Measurements from ENCODE around the gene ROBO3.

ROBO3 gene

GRCh38 chr11:124892146-124892545, 26.9 kb downstream of the ROBO3 start:
- no peak for DNase-seq

DNA sequence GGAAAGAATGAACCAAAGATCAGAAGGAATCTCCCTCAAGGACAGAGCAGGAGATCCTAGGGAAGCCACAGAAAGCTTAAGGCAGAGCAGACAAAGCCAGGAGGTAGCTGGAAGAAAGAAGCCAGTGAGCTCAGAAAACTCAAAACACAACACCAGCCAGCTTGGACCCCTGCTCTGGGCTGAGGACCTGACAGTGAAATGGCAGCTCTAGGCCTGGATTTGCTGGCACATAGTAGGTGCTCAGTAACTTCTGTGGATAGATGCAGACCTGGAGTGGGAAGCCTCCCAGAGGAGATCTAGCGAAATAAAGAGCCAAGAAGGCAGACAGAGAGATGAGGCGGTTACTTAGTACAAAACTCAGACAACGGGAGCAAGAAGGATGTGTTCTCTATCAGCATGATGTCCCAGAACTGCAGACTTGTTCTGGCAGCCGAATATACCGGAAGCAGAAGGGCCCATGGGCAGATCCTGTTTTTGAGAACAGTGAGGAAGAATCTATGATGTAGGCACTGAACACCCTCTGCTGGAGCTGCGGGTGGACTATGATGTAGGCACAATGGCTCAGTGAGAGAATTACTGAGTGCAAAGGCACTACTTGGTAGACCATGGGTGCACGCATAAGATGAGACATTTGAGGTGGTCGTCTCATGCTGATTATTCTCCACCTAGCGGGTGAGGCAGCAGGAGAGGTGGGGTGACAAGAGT, 27.7 kb downstream of the ROBO3 start:
- DNase-seq: no peak

DNA sequence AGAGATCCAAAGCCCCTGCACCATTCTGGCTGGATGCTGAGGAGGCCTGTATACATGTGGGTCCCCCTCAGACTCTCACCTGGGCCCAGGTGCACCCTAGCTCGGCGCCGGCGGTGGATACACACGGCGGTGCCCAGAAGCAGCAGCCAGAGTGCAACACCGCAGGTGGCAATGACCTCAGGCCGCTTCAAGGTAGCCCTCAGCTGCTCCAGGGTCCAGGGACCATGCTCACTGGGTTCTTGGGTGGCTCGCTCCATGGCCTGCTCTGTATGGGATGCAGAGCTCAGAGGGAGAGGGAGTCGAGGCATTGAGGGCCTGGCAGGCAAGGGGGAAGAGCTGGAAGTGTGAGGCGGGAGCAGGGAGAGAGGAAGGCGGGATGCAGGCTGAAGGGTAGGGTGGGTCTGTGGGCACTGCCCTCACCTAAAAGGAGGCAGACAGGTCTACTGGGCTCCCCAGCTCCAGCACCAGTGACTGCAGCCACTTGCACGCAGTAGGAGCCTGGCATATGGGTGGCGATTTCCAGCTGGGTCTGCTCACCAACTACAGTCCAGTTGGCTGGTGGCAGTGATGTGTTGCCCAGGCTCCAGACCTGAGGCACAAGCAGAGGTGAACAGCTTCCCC, 28.7 kb downstream of the ROBO3 start:
- no peak for DNase-seq

DNA sequence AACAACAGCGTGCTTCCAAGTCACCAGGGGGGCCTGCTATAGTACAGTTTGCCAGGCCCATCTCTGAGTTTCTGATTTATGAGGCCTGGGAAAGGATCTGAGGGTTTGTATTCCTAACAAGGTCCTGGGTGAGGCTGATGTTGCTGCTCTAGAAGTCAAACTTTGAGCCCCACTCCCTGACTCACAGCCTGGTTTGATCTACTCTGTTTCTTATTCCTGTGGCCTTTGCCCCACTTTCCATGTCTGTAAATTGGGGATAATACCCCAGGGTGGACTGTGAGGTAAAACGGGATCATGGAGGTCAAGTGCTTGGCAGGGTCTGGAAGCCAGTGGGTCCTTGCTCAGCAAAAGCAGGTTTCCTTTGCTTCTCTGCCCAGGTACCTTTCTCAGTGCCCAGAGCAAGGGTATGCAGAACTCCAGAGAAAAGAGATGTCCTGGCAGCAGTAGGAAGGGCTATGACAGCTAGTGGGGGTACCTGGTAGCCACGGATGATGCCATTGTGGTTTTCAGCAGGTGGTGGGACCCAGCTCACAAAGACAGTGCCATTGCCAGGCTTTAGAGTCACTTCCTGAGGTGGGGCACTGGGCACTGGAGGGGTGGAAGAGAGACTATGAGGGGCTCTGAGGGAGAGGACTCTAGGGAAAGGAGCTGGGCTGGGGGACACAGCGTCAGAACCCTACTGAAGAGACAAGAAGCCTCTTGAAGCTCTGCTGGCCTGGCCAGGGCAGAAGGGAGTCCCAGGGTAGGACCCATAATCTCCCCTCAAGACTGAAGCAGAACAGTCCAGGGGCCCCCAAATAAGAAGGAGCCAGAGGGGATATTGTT, 29.6 kb downstream of the ROBO3 start:
- DNase-seq: no peak

DNA sequence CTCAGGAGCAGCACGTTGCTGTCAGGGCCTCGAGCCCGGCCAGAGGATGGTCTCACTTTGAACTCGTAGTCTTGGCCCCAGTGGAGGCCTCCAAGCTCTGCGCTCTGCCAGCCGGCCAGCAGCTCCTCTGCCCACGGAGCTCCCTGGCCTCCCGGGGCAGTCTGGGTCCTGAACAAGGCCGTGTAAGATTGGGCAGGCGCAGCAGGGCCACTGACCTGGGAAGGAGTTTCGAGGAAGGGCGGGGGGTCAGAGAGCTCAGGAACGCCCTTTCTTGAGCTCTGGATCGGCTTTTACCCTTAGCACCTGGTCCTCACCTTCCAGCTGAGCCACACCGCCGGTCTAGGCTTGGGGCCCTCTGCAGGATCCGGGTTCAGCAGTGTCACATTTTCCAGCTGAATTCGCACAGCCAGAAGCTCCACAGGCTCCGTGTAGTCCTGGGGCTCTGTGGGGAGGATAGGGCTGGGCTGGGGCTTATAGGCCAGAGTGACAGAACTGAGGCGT, 30.3 kb downstream of the ROBO3 start:
- no peak for DNase-seq

DNA sequence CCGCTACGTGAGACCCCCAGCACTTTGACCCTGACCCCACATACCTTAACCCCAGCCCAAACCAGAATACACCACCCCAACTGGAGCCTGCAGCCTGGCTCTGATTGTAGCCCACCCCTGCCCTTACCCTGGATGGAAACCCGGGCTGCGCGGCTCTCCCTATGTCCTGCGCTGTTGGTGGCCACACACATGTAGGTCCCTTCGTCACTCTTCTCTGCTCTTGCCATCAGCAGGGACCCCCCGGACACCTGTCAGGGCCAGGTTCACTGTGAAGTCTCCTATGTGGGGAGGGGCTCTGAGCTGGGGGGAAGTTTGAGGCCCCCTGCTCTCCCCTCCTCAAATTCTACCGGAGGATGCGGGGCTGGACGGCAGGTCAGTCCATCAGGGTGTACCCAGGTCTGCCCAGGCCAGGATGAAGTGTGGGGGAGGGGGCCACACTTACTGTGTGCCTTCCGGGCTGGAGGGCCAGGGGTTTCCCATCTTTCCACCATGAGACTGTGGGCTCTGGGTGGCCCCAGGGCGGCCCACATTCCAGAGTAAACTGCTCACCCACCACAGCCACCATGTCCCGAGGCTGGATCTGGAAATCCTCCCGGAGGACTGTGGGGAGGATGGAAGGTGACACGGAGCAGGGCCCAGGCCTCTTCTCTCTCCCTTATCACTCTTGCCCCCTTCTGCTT, 31.0 kb downstream of the ROBO3 start:
- no peak for DNase-seq

- DNase-seq: no peak
Observed at GRCh38 chr11:124896821-124897391, 31.7 kb downstream of the ROBO3 start.

GRCh38 chr11:124897674-124898262, 32.5 kb downstream of the ROBO3 start, which contains the start of gene ROBO4:
ROBO4 (minus strand) TSS chr11:124897865; CDS start chr11:124897795, 70 bp downstream.
- no peak for DNase-seq

DNA sequence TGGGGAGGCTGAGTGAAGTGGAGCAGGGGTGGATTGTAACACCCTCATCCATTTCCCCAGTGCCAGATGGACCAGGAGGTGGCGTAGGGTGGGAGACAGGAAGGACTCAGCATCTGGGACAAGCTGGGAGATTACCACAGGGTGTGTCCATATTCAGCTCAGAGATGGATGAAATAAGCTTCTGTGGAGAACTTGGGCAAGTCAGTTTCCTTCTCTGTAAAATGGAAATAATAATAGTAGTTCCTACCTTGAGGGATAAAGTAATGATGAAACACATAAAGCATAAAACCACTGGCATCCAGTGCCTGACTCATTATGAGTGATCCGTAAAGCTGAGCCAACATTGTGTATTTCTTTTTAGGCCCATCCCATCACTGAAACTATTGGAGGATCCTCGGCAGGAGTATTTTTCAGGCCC, 33.0 kb downstream of the ROBO3 start:
- no peak for DNase-seq

DNA sequence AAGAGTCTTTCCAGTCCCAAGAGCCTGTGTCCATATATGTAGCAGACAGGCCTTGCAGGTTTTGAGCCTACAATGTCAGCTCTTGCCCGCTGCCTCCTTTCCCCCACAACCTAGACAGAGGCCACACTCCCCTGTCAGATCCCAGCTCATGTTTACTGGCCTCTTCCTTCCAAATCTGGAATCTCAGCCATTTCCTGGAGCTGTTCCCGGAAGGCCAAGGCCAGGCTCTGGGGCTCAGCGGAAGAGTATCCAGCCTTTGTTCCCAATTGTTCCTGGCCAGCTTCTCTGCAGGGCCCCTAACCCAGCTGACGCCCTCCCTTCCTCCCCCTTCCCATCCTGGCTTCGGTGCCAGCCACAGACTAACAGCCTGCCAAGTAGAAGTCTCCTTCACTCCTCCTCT, 33.5 kb downstream of the ROBO3 start:
- DNase-seq: no peak

GRCh38 chr11:124899383-124900145, 34.3 kb downstream of the ROBO3 start:
- no peak for DNase-seq

DNA sequence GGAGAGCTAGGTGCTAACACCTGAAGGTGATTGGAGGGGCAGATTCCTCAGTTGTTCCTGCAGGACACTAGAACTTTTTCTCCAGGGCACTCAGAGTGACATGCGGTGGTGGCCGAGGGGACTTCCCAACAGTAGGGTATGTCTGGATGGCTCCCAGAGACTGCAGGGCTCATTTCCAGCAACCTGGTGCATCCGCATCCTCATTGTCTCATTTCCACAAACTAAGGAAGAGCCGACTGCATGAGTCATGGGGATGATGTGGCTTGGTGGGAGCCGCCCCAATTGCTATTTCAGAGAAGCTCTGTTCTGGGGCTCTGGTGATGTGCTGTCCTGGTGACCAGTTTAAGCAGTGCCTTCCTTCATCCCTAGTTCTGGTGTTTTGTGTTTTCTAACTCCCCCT, 35.2 kb downstream of the ROBO3 start:
- no peak for DNase-seq

DNA sequence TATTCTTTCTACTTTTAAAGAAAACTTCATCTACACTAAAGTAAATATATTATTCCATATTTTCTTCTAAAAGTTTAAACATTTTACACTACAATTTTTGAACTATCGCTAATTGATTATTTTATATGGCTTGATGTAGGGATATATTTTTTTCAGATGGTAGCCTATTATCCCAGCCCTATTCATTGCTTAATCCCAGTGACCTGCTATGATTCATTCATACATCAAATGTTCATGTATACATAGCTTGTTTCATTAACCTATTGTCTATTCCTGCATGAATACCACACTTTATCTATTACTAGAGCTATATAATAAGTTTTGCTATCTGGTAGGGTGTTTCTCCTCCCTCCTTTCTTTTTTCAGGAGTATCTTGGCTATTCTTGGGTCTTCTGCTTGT, 37.4 kb downstream of the ROBO3 start:
- DNase-seq: no peak

- DNase-seq: no peak
Observed at GRCh38 chr11:124915541-124916369, 50.5 kb downstream of the ROBO3 start.

DNA sequence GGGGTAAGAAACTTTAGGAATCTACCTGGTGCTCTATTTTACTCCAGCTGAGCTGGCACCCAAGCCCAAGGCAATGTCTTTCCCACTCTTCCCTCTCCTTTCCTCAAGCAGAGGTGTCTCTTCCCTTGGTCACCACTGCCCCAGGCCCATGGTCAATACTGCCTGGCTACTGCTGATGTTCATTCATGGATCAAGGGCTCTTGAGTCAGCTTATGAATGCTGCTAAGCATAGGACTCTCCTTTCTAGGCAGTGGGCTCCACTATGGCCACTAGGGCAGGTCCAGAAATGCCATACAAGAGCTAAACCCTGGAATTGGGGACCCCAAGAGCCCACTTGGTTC, 51.1 kb downstream of the ROBO3 start:
- DNase-seq: no peak

DNA sequence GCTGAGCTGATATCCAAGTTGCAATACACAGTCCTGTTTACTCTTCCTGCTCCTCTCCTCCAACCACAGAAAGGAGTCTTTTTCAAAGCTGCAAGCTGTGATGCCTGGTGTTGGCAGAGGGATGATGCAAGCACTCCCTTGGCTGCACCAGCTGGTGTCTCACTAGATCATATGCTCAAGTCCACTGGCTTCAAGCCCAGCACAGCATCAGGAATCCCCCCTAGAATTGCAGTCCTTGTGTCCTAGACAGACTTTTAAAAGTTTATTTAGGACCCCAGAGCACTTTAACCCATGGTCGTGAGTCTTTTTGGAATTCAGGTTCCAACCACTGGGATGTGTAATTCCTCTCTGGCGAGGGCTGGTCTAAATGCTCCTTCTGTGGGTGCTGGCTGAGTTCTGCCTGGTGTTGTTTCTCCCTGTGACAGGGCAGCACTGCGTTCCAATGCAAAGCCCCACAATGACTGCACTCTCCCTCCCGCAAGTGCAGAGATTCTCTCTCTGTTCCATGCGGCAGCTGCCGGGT, 51.9 kb downstream of the ROBO3 start:
- DNase-seq: no peak

GRCh38 chr11:124918950-124919349, 53.7 kb downstream of the ROBO3 start, which contains the start of gene HEPN1:
HEPN1 (plus strand) TSS chr11:124919250.
- no peak for DNase-seq

DNA sequence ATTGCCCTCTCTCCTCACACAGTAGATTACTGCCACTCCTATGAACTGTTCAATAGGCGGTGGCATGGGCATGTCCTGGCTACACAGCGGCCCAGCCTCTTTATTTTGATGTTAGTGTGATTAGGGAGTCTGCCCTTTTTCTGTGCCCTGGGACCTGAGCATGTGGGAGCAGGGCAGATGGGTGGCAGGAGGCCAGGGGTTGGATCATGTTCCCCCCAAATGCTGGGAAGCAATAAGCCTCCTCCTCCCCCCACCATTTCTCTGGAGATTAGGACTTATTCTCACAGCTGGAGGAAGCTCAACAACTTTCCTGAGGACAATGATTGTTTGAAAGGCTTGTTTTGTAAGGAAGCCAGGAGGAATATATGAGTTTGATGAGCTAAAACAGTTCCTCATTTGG, 54.7 kb downstream of the ROBO3 start:
- DNase-seq: no peak

DNA sequence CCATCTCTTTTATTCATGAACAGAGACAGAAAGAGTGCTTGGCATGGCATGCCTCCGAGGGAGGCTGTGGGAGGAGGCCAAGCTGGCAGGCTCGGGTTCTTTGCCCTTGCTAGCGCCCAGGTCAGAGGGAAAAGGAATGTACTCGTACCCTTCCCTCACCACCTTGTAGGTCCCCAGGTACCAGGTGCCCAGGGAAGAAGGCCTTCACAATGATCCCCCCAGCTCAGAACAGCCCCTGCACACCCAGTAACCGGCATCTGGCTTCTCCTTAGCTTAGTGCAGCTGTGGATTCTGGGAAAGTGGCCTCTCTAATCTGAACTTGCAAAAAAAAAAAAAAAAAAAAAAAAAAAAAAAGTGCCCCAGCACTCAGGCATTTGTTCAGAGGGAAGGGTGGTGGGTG, 55.1 kb downstream of the ROBO3 start:
- DNase-seq: no peak

DNA sequence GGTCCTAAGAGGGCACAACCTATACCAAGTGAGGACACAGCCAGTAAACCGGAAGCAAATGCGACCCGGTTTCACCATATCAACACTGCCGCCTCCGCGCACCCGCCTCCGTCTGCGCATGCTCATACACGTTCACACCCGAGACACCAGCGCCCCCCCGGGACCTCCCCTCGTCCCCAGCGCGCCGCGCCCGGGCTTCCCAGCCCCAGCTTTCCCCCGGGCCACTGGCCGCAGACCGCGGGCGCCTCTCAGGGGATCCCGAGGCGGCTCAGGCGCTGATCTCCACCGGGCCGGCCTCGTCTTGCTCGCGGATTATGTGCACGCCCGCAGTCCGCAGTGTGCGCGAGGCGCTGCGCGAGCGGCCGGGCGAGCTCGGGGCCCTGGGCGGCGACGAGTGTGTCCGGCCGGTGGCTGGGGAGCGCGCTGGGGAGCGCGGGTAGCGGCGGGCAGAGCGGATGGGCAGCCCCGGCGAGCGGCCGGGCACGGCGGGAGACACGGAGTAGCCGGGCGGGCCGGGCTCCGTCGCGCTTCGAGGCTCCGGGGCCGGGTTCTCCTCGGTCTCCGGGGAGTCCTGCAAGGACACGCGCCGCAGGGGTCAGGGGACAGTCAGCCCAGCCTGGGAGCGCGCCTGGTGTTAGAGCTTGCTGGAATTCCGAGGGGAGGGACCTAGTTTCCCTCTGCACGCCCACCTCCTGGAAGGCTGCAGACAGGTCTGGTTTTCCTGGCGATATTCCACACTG, 55.8 kb downstream of the ROBO3 start:
- DNase-seq: peak; percentile 62 to 65
